GM15510 (cell line): ENCODE results near the gene ARPC5L.

ENCODE experiments used
- POLR2A ChIP-seq: IDR thresholded peaks from 3 replicates; pipeline ENCODE4 v1.6.1; 2011; ENCODE audit warnings: borderline replicate concordance; ENCODE audit not compliant: insufficient read length; ENCODE audit errors: extremely low read depth

The ARPC5L gene

GRCh38 chr9:124894035-124894740 lies 32.3 kb downstream of the ARPC5L start:
- TF ChIP-seq POLR2A: no peak

DNA sequence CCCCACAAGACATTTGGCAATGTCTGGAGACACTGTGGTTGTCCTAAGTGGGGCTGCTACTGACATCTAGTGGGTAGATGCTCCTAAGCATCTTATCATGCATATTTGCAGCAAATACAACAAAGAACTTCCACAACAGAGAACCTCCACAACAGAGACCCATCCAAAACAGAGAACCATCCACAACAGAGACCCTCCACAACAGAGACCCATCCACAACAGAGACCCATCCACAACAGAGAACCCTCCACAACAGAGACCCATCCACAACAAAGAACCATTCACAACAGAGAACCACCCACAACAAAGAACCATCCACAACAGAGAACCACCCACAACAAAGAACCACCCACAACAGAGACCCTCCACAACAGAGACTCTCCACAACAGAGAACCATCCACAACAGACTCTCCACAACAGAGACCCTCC lies 32.8 kb downstream of the ARPC5L start:
- TF ChIP-seq POLR2A: no peak

DNA sequence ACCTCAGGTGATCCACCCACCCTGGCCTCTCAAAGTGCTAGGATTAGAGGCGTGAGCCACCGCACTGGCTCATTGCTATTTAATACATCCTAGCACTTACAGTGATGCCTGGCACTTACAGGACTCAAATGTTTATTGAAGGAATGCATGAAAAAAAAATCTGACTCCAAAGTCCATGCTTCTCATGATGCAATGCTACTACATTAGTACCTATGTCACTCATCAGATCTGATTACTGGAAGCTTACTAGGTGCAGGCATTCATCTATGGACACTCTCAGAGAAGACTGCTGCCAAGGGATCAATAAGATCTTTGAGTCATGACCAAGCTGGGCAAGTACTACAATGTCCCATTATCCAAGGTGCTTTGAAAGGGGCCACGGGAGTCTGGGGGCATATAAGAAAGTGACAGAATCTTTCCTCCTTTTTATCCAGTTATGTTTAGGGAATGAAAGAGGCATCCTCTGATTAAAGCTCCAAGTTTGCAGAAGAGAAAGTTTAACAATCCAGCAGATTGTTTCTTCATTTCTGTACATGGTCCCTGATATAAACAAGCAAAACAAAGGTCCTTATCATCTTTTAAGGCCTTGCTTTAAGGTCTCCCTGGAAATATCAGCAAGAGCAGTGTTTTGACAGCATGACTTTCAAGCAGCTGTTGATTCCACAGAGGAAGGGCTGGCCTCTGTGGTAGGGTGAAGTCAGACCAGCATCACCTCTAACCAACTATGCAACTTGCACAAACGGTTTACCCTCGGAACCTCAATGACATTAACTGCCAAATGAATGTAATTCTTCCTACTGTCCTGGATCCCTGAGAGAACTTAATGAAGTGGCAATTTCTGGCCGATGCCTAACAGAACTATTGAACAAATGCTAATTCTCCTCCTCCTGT lies 35.9 kb downstream of the ARPC5L start:
- TF ChIP-seq POLR2A: no peak

GRCh38 chr9:124899845-124900244 lies 37.9 kb downstream of the ARPC5L start:
- no peak for TF ChIP-seq POLR2A

- no peak for TF ChIP-seq POLR2A
Measured at GRCh38 chr9:124906966-124907365, 45.0 kb downstream of the ARPC5L start.

DNA sequence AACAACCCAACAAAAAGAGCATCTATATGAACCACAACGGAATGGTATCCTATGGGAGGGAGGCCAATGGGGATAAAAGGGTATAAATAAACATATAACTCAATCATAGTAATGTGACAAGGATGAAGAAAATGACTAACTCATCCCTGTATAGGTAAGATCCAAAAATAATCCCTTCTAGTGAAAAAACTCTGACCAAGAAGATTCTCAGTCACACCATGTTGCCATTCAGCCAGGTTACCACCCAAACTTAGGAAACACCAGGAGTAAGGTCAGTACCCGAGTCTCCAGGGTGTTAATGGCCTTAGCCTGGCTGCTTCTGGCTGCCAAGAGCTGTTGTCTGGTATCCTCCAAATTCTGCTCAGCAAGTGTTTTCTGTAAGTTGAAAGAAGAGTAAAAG lies 46.2 kb downstream of the ARPC5L start:
- no peak for TF ChIP-seq POLR2A

DNA sequence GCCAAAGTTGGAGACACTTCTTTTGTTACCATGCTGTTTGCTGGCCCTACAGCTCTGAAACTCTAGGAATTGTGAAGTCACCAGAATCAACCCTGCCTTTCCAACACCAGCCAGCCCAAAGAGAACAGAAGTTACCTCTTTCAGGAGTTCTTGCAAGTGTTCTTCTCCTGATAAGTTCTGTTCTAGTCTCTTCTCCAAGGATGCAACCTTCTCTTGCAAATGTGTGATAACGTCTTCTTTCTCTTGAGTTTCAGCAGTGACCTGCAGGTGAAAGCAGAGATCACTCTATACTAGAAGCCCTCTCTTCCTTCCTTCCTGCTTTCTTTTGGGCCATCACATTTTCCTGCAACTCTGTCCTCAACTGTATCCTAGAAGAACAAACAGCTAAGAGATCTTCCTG lies 49.8 kb downstream of the ARPC5L start:
- TF ChIP-seq POLR2A: no peak

GRCh38 chr9:124913378-124913777 lies 51.4 kb downstream of the ARPC5L start:
- no peak for TF ChIP-seq POLR2A

- TF ChIP-seq POLR2A: no peak
Measured at GRCh38 chr9:124914753-124915405, 52.9 kb downstream of the ARPC5L start.
